Heart left ventricle (tissue), 13 donors: ENCODE measurements around the gene ZNF664.

Experiments used
- CTCF ChIP-seq, 12 donors: fragments of 200-600 bp; sonication (generic) in 4 of 12; IDR thresholded peaks; one replicate each; pipeline versions ENCODE4 v1.5.0 to v1.8.0; 2018 to 2022; ENCODE audit warnings: antibody characterized with exemption in 12 of 12, mild to moderate bottlenecking in 5 of 12
- POLR2A ChIP-seq, 2 donors: fragments of 450-650 bp; IDR thresholded peaks; one replicate each; pipeline ENCODE4 v1.6.1; 2017; ENCODE audit warnings: antibody characterized with exemption in 2 of 2, mild to moderate bottlenecking in 2 of 2, moderate library complexity in 2 of 2
- donor health status: ischemic (EF 13 %, LVEDD 7.1; RV severe dilation, severe dysfunction).
- donor health status: DM: no; HTN: yes; CAD: no.
- donor health status: DM: no; HTN: no; CAD: no.
- donor health status: ischemic (EF 25% LVEDD 6.9; RV normal size, moderate dysfunction).
- donor health status: ischemic (EF 25% LVEDD 5.7; RV mildly dilated, moderate dysfunction).
- donor health status: ischemic (EF 35%, LVEDD 5.7; RV mildly dilated, moderate dysfunction).
- donor health status: nonischemic (EF 11% LVEDD 7.7; RV severe dilation, severe dysfunction).
- donor health status: DM: yes; HTN: yes; CAD: no.
- donor health status: PGD.
- donor health status: ischemic (EF 29% LVEDD 5.4; RV normal size, mild dysfunction).
- donor health status: nonischemic (EF 23%, LVEDD 6.1; RV moderate dilation, normal function).

GRCh38 chr12:124055066-124055465 is 82.1 kb downstream of the ZNF664 start:
- TF ChIP-seq CTCF (IDR thresholded peaks at IDR 0.05): no peak
- TF ChIP-seq POLR2A (IDR thresholded peaks at IDR 0.05): no peak
